CD4-positive, alpha-beta T cell treated with Interleukin-4 for 4 hours (primary cell): ENCODE data around the gene CHDH.

Experiments
- DNase-seq: peaks from one replicate; pipeline ENCODE4 v3.0.0-alpha.2; 2020

The CHDH gene

DNA sequence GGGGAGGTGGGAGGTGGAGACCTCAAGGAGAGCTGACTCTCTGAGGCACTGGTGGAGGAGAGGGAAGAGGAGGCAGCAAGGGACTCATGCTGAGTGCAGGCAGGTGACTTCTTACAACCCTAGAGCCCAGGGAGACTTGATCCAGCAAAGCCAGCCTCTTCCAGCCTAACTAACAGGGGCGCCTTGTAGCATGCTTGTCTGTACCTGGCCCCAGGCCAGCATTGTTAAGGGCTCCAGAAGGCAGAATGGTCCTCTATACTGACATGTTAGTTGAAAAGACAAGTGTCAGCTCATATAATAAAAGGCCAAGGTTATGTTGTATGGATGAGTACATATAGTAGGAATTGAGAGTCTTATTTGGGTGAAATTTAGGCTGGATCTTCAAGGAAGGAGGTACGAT is 65.4 kb downstream of the CHDH start:
- DNase-seq, result no peak

DNA sequence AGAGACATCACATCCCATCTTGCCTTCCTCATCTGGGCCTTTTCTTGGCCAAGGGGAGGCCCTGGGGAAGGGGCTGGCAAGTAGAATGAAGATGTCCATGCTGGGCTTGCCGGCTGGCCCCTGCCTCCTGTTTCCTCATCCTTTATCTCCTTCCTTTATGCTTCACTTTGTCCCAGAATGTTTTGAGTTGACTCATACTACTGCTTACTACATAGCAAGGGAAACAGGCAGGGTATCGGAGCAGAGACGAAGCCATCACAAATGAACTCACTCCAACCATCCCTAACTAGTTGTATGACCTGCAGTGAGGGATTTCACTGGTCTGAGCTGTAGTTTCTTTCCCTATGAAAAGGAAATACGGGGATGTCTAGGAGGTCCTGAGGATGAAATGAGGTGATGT is 66.0 kb downstream of the CHDH start:
- no peak for DNase-seq

DNA sequence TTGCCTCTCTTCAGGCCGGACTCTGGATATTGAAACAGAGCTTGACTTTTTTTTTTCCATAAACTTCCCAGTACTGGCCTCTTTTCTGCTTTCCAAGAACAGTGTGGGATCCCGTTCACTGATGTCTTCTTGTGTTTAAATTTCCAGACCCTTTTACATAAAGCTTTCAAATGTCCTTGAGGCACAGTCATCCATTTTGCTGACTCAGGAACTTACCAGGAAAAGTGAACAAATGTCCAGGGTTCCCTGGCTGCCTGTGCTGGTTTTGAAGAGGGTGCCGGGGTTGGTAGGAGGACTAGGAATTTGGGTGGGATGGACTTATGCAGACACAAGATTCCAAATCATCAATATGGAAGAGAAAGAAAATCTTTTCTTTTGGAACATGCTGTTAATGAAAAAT is 68.1 kb downstream of the CHDH start:
- DNase-seq, result no peak

DNA sequence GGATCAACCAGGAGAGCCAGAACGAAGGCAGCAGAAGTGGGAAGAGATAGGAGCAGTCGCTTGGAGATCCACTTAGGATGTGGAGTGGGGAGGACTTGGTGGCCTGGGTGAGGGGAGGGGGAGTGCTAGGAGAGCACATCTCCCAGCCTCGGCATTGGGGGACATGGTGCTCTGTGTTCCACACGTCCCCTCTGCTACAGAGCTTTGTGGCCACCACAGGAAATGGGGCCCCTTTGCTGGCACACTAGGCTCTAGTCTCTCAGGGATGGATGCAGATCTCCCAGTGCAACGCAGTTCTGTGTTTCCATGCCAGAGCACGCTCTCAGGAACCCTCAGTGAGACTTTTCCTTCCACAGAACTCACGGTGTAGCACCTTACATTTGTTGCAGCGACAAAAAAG is 68.8 kb downstream of the CHDH start:
- no peak for DNase-seq

DNA sequence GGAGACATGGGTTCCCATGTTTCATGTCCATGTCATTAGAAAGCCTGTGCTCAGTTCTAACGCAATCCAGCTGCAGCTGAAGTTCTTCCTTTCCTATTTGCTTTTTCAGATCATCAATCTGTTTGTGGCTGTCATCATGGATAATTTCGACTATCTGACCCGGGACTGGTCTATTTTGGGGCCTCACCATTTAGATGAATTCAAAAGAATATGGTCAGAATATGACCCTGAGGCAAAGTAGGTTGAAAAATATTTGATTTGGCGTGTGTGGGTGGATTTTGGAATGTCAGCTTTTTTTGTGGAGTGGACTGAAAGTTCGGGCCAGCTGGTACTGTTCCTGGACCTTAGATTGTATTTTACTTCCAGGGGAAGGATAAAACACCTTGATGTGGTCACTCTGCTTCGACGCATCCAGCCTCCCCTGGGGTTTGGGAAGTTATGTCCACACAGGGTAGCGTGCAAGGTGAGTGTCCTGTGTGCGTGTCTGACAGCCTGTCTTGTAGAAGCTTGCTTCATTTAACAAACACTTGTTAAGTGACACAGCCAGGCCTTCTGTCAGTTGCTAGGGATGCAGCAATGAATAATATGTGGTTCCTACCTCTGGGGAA is 69.6 kb downstream of the CHDH start:
- DNase-seq, result no peak

DNA sequence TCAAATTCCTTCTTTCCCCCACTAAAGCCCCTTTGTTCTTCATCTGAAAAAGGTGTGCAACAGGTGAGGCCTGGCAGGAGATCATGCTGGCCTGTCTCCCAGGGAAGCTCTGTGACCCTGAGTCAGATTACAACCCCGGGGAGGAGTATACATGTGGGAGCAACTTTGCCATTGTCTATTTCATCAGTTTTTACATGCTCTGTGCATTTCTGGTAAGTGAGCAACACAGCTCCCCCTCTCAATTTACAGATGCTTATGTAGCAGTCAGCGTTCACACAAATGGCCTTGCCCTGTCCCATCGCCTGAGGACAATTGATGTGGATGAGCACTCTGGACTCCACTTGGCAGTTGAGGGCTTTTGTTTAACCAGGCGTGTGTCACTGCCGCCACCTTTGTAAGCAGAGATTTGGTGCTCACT is 70.4 kb downstream of the CHDH start:
- no peak for DNase-seq

DNA sequence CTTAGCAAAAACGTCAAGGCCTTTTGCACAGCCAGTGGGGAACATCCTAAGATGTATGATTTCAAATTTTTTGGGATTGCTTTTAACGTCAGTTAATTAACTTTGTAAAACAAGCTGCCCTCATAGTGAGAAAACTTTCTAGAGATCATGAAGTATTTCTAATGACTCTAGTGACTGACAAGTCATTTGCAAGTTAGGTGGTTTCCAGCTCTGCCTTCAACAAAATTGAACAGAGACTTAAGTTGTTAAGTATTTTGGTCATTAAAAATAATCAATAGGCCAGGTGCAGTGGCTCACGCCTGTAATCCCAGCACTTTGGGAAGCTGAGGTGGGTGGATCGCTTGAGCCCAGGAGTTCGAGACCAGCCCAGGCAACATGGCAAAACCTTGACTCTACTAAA is 71.2 kb downstream of the CHDH start:
- no peak for DNase-seq

DNA sequence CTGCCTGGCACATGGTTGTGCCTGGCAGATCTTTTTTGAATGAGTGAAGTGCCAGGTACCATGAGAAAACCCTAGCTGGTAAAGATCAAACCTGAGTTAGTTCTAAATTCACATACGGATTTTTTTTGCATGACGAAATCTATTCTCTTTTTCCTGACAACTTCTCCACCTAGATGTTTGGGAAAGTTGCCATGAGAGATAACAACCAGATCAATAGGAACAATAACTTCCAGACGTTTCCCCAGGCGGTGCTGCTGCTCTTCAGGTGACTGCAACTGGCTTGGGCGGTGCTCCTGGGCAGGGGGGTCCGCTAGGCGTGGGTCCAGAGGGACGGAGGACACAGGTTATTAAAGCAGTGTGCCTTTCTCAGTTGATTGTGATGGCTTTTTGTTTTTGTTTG is 71.8 kb downstream of the CHDH start:
- no peak for DNase-seq

DNA sequence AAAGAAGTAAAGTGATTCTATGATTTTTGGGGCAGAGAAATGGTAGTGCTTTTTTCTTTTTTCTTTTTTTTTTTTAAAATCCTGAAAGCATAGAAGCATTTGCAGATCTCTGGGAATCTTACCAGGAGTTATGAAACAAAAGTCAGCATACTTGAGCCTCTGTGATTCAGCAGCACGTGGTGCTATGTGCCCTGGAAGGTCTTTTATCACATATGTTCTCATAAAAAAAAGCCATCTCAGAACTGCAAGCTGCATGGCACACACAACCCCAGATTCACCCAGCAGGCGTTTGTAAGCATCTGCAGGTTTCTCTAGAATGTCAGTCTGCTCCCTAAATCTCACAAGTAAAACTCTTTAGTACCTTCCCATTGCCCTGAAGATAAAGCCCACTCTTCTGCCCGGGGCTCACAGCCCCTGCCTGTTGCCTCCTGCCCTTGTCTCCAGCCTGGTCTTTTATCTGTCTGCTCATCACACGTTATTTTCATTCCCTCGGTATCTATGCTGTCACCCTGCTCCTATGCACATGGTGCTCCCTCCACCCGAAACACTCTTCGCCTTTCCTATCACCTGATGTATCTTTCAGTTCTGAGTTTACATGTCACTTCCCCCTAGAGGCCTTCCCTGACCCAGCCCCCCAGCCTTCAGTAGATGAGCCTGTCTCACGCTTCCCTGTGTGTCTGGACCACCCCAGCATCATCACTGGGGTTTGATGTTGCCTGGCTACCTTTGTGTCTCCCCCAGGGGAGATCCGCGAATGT is 72.4 kb downstream of the CHDH start:
- DNase-seq, result no peak

DNA sequence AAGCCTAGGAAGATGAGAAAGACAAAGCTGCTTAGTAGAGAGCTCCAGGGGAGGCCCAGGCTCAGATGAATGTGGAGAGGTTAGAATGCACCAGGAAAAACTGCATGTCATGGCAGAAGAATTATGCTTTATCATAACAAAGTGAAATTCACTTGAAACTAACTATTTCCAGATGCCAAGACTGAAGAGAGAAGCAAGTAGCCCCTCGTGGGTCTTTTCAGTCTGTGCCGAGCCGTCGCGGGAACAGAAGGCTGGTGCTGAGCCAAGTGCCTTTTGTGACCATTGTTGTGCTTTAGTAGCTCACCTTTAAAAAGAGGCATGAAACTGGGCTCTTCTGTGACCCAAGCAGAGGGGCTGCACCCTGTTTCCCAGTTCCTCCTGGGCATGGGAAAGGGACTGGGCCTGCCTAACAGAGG is 73.2 kb downstream of the CHDH start:
- no peak for DNase-seq

DNA sequence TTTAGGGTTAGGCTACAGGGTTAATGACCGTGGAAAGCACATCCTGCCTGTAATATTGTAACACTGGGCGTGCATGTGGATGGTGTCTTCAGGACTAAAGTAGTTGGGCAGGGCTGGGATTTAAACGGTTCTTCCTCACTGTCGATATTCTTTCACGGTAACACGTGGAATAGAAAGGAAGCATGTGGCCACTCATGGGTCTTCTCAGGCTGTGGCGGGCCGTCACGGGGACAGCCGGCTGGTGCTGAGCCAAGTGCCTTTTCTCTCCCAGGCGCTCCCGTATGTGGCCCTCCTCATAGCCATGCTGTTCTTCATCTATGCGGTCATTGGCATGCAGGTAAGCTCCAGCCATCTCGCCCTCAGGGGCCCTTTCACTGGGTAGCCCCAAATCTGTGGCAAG is 73.7 kb downstream of the CHDH start:
- DNase-seq, result no peak

DNA sequence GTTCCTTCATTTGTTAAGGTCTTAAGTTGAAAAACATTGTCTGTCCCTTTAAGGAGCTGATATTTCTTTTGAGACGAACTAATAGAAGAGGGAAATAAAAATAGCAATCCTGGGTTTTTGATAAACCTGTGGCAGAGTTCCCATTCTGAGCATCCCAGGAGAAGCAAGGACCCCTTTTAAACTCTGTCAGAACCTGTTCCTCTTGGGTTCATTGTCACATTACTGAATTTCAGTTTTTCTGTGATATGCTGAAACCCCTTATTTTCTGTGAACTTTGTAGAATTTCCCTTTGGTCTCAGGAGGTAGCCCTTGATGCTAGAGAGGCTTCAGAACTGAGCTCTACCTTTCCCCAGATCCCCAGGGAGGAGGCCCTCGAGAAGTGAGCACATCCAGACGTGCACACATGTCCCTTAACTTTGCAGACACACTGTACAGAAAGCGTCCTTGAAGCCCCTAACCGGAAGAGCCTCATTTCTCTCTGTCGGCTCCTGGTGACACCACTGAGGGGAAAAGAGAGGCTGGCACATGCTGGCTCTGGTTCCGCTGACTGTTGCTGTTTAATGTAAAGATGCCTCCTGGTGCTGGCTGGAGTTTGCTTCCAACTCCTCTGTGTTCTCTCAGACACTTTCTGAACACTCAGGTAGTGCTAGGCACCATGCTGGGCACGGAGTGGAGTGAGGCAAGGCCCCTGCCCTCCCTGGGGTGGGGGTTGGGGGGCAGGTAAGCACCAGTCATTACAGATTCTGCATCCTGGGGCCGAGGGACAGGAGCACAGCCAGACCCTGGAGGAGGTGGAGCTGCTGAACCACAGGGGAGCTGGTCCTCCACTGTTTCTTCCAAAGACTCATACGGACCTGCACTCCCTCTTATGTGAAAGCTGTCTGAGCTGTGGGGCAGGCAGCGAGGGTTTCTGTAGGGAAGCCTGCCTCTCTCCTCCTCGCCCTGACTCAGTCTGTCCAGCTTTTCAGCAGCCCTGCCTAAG is 77.5 kb downstream of the CHDH start:
- DNase-seq, result no peak

DNA sequence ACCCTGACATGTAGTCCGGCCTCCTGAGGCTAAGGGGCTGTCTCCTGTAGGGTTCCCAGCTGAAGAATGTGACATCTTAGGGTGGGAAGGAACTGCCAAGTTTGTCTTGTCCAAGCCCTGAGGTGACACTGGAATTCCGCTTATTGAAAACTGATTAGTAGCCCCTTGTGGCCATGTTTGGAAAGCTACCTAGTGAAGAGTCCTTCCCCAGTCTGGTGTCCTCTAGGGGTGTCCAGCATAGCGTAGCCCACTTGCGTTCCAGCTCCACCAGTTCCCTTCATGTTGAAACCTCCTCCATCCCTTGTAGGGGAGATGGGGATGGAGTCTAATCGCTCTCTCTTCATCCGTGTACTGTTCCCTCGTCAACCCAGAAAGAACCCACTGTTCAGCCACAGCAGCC is 79.5 kb downstream of the CHDH start:
- DNase-seq, result no peak

DNA sequence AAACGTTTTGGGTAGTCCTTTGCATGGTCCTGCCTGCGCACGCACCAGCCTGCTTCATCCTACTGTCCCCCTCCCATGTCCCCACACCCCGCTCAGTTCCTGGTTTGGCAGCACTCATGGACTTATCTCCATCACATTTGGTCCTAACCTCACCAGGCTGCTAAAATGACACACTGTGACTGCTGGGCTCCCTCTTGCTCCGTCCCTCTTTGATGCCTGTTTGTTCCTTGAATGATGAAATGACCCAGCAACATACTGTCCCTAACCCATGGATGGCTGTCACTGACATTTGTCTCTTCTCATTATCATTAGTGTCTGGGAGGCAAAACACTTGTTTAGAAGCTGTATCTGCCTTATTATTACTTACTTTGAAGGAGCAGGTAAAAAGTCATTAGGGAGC is 80.5 kb downstream of the CHDH start:
- no peak for DNase-seq

DNA sequence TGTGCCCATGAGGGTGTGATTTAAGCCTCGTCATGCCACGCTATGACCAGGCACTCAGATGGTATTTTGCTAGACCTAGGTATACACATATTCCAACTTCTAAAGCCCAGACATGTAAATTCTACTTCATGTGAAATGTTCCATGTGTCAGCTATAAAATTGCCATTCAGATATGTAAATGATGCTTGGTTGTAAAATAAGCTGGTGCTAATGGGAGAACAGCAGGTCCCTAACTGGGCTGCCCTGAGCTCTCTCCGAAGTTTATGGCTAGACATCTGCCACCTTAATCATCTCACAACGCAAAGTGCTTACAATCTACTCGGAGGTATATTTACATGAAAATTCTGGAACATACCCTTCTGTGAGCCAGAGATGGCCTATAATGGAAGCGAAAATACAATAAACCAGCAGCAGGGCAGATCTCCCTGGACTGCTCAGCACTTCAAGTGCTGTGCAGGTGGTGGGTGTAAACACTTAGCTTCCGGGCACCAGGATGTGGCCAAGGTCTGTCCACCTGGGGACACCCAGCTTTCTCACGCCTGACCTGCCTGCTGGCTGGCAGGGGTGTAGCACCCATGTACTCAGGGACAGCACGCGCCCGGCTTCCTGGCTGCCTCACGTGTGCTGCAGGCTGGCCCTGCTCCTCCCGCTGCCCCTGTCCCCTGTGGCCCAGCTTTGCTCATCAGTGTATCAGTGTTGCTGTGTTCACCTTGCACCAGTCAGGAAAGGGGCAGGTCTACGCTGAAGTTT is 82.0 kb downstream of the CHDH start:
- DNase-seq, result no peak

DNA sequence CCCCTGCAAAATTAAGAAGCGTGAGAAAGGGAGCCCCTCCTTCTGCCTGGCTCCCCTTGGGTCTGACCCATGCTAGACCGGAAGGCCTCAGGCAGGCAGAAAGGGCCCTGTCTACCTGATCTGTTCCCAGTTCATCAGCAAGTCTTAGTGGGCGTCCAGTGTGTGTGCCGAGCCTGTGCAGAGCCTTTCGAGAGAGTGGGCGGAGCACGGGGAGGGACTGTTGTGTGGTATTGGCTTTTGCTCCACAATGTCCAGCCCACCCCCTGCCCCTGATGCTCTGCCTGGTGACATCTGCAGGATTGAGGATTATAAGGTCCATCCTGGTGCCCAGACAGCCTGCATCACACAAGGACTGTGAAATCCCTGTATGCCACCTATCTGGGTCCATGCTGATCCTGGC is 82.9 kb downstream of the CHDH start:
- DNase-seq, result no peak
